Loucy (cell line): Measurements from ENCODE around the gene SHC3.

ENCODE experiments used
- H2AFZ ChIP-seq: fragments of 200-600 bp; sonication (generic); 2 replicates; pipeline ENCODE4 v1.6.0; 2016; ENCODE audit warnings: antibody characterized with exemption, mild to moderate bottlenecking, low read length, moderate library complexity
- H3F3A ChIP-seq: fragments of 200-600 bp; 2 replicates; pipeline ENCODE4 v1.6.0; 2016; ENCODE audit warnings: antibody characterized with exemption, low read depth, mild to moderate bottlenecking
- H3K27me3 ChIP-seq: fragments of 200-600 bp; sonication (generic); 2 replicates; pipeline ENCODE4 v1.6.1; 2014; ENCODE audit warnings: low read length, mild to moderate bottlenecking; ENCODE audit not compliant: insufficient read depth, poor library complexity, severe bottlenecking
- H3K36me3 ChIP-seq: fragments of 200-600 bp; sonication (generic); 2 replicates; pipeline ENCODE4 v1.6.1; 2016; ENCODE audit warnings: low read length; ENCODE audit not compliant: insufficient read depth
- H3K4me1 ChIP-seq: fragments of 200-600 bp; sonication (generic); 2 replicates; pipeline ENCODE4 v1.5.1; 2014; ENCODE audit warnings: low read length, mild to moderate bottlenecking; ENCODE audit not compliant: insufficient read depth, poor library complexity, severe bottlenecking
- H3K4me2 ChIP-seq: fragments of 200-600 bp; sonication (generic); 2 replicates; pipeline ENCODE4 v1.6.0; 2014; ENCODE audit warnings: antibody characterized with exemption, low read length, low read depth, mild to moderate bottlenecking; ENCODE audit not compliant: poor library complexity, severe bottlenecking
- H3K4me3 ChIP-seq: fragments of 200-600 bp; sonication (generic); 2 replicates; pipeline ENCODE4 v1.5.1; 2014; ENCODE audit warnings: low read length, mild to moderate bottlenecking, mixed read lengths; ENCODE audit not compliant: poor library complexity, severe bottlenecking
- H3K79me2 ChIP-seq: fragments of 200-600 bp; sonication (generic); 2 replicates; pipeline ENCODE4 v1.6.1; 2014; ENCODE audit warnings: low read length; ENCODE audit not compliant: insufficient read depth
- H3K9ac ChIP-seq: fragments of 200-600 bp; sonication (generic); 2 replicates; pipeline ENCODE4 v1.6.0; 2014; ENCODE audit warnings: mild to moderate bottlenecking, low read depth, low read length, moderate library complexity; ENCODE audit not compliant: poor library complexity, severe bottlenecking
- H3K9me2 ChIP-seq: fragments of 200-600 bp; sonication (generic); replicated peaks from 2 replicates; pipeline ENCODE4 v1.6.1; 2016; ENCODE audit warnings: low read depth, low read length, mixed read lengths
- H3K9me3 ChIP-seq: fragments of 200-600 bp; sonication (generic); 2 replicates; pipeline ENCODE4 v1.6.1; 2014; ENCODE audit warnings: mild to moderate bottlenecking, antibody characterized with exemption, low read length, low read depth; ENCODE audit not compliant: insufficient read depth
- H4K20me1 ChIP-seq: fragments of 200-600 bp; sonication (generic); 2 replicates; pipeline ENCODE4 v1.6.0; 2014; ENCODE audit warnings: antibody characterized with exemption, low read length, mild to moderate bottlenecking; ENCODE audit not compliant: insufficient read depth, poor library complexity, severe bottlenecking
- CTCF ChIP-seq: fragments of 200-600 bp; sonication (generic); conservative IDR thresholded peaks from 2 replicates; pipeline ENCODE4 v1.5.1; 2014; ENCODE audit warnings: mild to moderate bottlenecking, antibody characterized with exemption, low read length
- EZH2phosphoT487 ChIP-seq: fragments of 200-600 bp; IDR thresholded peaks from 2 replicates; pipeline ENCODE4 v1.6.1; 2018; ENCODE audit warnings: antibody characterized with exemption, mild to moderate bottlenecking, moderate library complexity, borderline replicate concordance

SHC3 gene

GRCh38 chr9:89014153-89014552, 164.5 kb downstream of the SHC3 start:
- TF ChIP-seq EZH2phosphoT487 (no peak), CTCF (no peak)
- no peak overlapping the region for H3K4me3 ChIP-seq
- H3K4me1 ChIP-seq = no peaks in the 10 kb centered on the region
- no peaks in the 10 kb centered on the region for H3K36me3 ChIP-seq
- H3K27me3 ChIP-seq = no peaks in the 10 kb centered on the region
- no peaks in the 10 kb centered on the region for H3F3A ChIP-seq
- no peaks in the 10 kb centered on the region for H3K9me2 ChIP-seq
- no peaks in the 10 kb centered on the region for H3K79me2 ChIP-seq
- no peaks in the 10 kb centered on the region for H4K20me1 ChIP-seq
- no peaks in the 10 kb centered on the region for H3K9me3 ChIP-seq
- H2AFZ ChIP-seq = no peak overlapping the region
- H3K4me2 ChIP-seq = no peak overlapping the region
- no peak overlapping the region for H3K9ac ChIP-seq

GRCh38 chr9:89013660-89014059, 165.0 kb downstream of the SHC3 start:
- Histone ChIP-seq H3K4me1 (no peaks in the 10 kb centered on the region), H4K20me1 (no peaks in the 10 kb centered on the region), H3K27me3 (no peaks in the 10 kb centered on the region), H3K36me3 (no peaks in the 10 kb centered on the region), H2AFZ (no peak overlapping the region), H3K4me3 (no peak overlapping the region), H3K9ac (no peak overlapping the region), H3K4me2 (no peak overlapping the region), H3K9me2 (no peaks in the 10 kb centered on the region), H3F3A (no peaks in the 10 kb centered on the region), H3K9me3 (no peaks in the 10 kb centered on the region), H3K79me2 (no peaks in the 10 kb centered on the region)
- TF ChIP-seq CTCF = no peak
- no peak for TF ChIP-seq EZH2phosphoT487

GRCh38 chr9:89012294-89013042, 166.2 kb downstream of the SHC3 start:
- H3K4me3 ChIP-seq = no peak overlapping the region
- H3K9me3 ChIP-seq = no peaks in the 10 kb centered on the region
- TF ChIP-seq CTCF = no peak
- TF ChIP-seq EZH2phosphoT487 = no peak
- no peaks in the 10 kb centered on the region for H3K4me1 ChIP-seq
- no peaks in the 10 kb centered on the region for H3F3A ChIP-seq
- H3K4me2 ChIP-seq = no peak overlapping the region
- H3K36me3 ChIP-seq = no peaks in the 10 kb centered on the region
- no peaks in the 10 kb centered on the region for H3K79me2 ChIP-seq
- no peaks in the 10 kb centered on the region for H3K27me3 ChIP-seq
- H2AFZ ChIP-seq = no peak overlapping the region
- H3K9ac ChIP-seq = no peak overlapping the region
- H4K20me1 ChIP-seq = no peaks in the 10 kb centered on the region
- H3K9me2 ChIP-seq = no peaks in the 10 kb centered on the region
